AG04450 (cell line): Measurements from ENCODE around the gene FADS2. TPM values are rescaled to one million over a fixed set of nuclear protein-coding genes. Genes with fewer than 3 reads are reported as not detected.

Experiments
- CTCF ChIA-PET: fragments of 300-600, 350-600 bp; formaldehyde crosslinking; extraction: SDS; loops from one replicate; lab custom pipeline; 2022; ENCODE audit warnings: antibody characterized with exemption, inconsistent platforms; lab: Charles Lee
- POLR2A ChIA-PET: fragments of 350-600 bp; formaldehyde crosslinking; extraction: SDS; loops from one replicate; lab custom pipeline; 2021; ENCODE audit warnings: antibody characterized with exemption, inconsistent platforms; lab: Yijun Ruan, JAX
- DNase-seq: peaks from one replicate; pipeline ENCODE4 v3.0.0-alpha.2; 2011; ENCODE audit warnings: low read depth, low spot score
- H3K27ac ChIP-seq: one replicate; pipeline ENCODE4 v1.5.1; 2012; ENCODE audit warnings: low read depth, low read length, control low read depth
- H3K27me3 ChIP-seq: one replicate; pipeline ENCODE4 v1.6.0; 2012; ENCODE audit warnings: low read length; ENCODE audit not compliant: control insufficient read depth, insufficient read depth
- H3K4me3 ChIP-seq: 2 replicates; pipeline ENCODE4 v1.5.1; 2011; ENCODE audit warnings: mild to moderate bottlenecking, low read depth, low read length, control low read depth
- H3K9me3 ChIP-seq: 2 replicates; pipeline ENCODE4 v1.5.1; 2012; ENCODE audit warnings: low read length; ENCODE audit not compliant: control insufficient read depth, insufficient read depth
- CTCF ChIP-seq: IDR thresholded peaks from 2 replicates; pipeline ENCODE4 v1.5.1; 2011; ENCODE audit warnings: low read depth, low read length, control low read depth, inconsistent platforms
- polyA plus RNA-seq: library from polyadenylated mRNA; depleted of rRNA; stranded (reverse); fragments of >200 nt; gene quantifications from 2 replicates; pipeline ENCODE4 v1.2.3, GENCODE V29; 2011

Gene FADS2
- polyA plus RNA-seq, 1 experiment = 183 TPM

- no peak for TF ChIP-seq CTCF
- no peak for DNase-seq
- no peaks in the 10 kb centered on the region; the same call in 1 of the 2 replicates for H3K9me3 ChIP-seq
- H3K4me3 ChIP-seq = no peak overlapping the region
- H3K27me3 ChIP-seq = no peaks in the 10 kb centered on the region
- no peak overlapping the region for H3K27ac ChIP-seq
- ChIA-PET POLR2A (no interaction called here), CTCF (interaction anchor here (0.6 kb wide), 2 partner anchors 23 to 255 kb away, joined by 3 to 6 read pairs; no protein-coding TSS in a partner anchor)
Measured at GRCh38 chr11:61853698-61854169, 25.6 kb downstream of the FADS2 start.

GRCh38 chr11:61854206-61854895 is 26.3 kb downstream of the FADS2 start:
- ChIA-PET POLR2A (no interaction called here), CTCF (no interaction called here)
- no peak for DNase-seq
- Histone ChIP-seq H3K27me3 (no peaks in the 10 kb centered on the region), H3K27ac (no peak overlapping the region), H3K4me3 (no peak overlapping the region), H3K9me3 (no peaks in the 10 kb centered on the region; the same call in 1 of the 2 replicates)
- no peak for TF ChIP-seq CTCF

GRCh38 chr11:61854966-61855714 is 27.0 kb downstream of the FADS2 start:
- ChIA-PET POLR2A (no interaction called here), CTCF (no interaction called here)
- TF ChIP-seq CTCF = no peak
- Histone ChIP-seq H3K27me3 (no peaks in the 10 kb centered on the region), H3K9me3 (no peaks in the 10 kb centered on the region; the same call in 1 of the 2 replicates), H3K4me3 (no peak overlapping the region), H3K27ac (no peak overlapping the region)
- no peak for DNase-seq

- Histone ChIP-seq H3K27ac (no peak overlapping the region), H3K9me3 (no peaks in the 10 kb centered on the region; the same call in 1 of the 2 replicates), H3K4me3 (no peak overlapping the region), H3K27me3 (no peaks in the 10 kb centered on the region)
- ChIA-PET POLR2A (no interaction called here), CTCF (interaction anchor here (0.6 kb wide), 1 partner anchor 45 kb away, joined by 3 read pairs; no protein-coding TSS in a partner anchor)
- no peak for DNase-seq
- TF ChIP-seq CTCF = no peak
Measured at GRCh38 chr11:61855939-61856680, 28.0 kb downstream of the FADS2 start.
